ENCODE results near the gene ADM5. TPM values are rescaled to one million over a fixed set of nuclear protein-coding genes. Genes with fewer than 3 reads are reported as not detected.

The ADM5 gene
- polyA plus RNA-seq, 1 donor from 2014 or later: 7.2 TPM

GRCh38 chr19:49683814-49684250, 5.6 kb upstream of the ADM5 start:
- Histone ChIP-seq H3K27me3 (ENCODE audit: insufficient read depth, low read depth, low read length) (no peaks in the 10 kb centered on the region), H3K79me2 (replicated peaks; ENCODE audit: insufficient read depth, low read length) (peaks cover 21% of the 10 kb centered on the region), H3K4me2 (ENCODE audit: low read length) (no peak overlapping the region), H3K9me3 (ENCODE audit: low read length) (no peaks in the 10 kb centered on the region), H2AFZ (ENCODE audit: low read depth, low read length) (no peak overlapping the region), H3K36me3 (ENCODE audit: insufficient read depth, low read length) (no peaks in the 10 kb centered on the region), H3K9ac (ENCODE audit: low read length) (no peak overlapping the region), H3K4me3 (ENCODE audit: low read length) (no peak overlapping the region), H3K9me2 (ENCODE audit: insufficient read depth, low read length) (no peaks in the 10 kb centered on the region), H3K27ac (ENCODE audit: low read length) (no peak overlapping the region), H4K20me1 (ENCODE audit: insufficient read depth) (no peaks in the 10 kb centered on the region), H3F3A (ENCODE audit: insufficient read depth, low read length, poor library complexity, severe bottlenecking) (no peaks in the 10 kb centered on the region)
- no peak for TF ChIP-seq MXI1 (conservative IDR thresholded peaks at IDR 0.05; ENCODE audit: poor library complexity, severe bottlenecking)

- Histone ChIP-seq H2AFZ (ENCODE audit: low read depth, low read length) (no peak overlapping the region), H3K36me3 (ENCODE audit: insufficient read depth, low read length) (no peaks in the 10 kb centered on the region), H3F3A (ENCODE audit: insufficient read depth, low read length, poor library complexity, severe bottlenecking) (no peaks in the 10 kb centered on the region), H3K9ac (ENCODE audit: low read length) (no peak overlapping the region), H3K27ac (ENCODE audit: low read length) (no peak overlapping the region), H3K4me2 (ENCODE audit: low read length) (no peak overlapping the region), H3K9me3 (ENCODE audit: low read length) (no peaks in the 10 kb centered on the region), H3K9me2 (ENCODE audit: insufficient read depth, low read length) (no peaks in the 10 kb centered on the region), H3K4me3 (ENCODE audit: low read length) (no peak overlapping the region), H4K20me1 (ENCODE audit: insufficient read depth) (no peaks in the 10 kb centered on the region), H3K79me2 (replicated peaks; ENCODE audit: insufficient read depth, low read length) (peaks cover 16% of the 10 kb centered on the region), H3K27me3 (ENCODE audit: insufficient read depth, low read depth, low read length) (no peaks in the 10 kb centered on the region)
- TF ChIP-seq EP300 (conservative IDR thresholded peaks at IDR 0.05; ENCODE audit: poor library complexity, severe bottlenecking) (no peak), RAD21 (conservative IDR thresholded peaks at IDR 0.05) (no peak), POLR2AphosphoS5 (IDR thresholded peaks at IDR 0.05) (no peak), EZH2 (IDR thresholded peaks at IDR 0.05; ENCODE audit: borderline replicate concordance, insufficient read depth, low read length, poor library complexity, severe bottlenecking) (no peak), SMC3 (conservative IDR thresholded peaks at IDR 0.05; ENCODE audit: poor library complexity) (no peak), TAF1 (IDR thresholded peaks at IDR 0.05; ENCODE audit: low read depth) (no peak), MXI1 (conservative IDR thresholded peaks at IDR 0.05; ENCODE audit: poor library complexity, severe bottlenecking) (no peak), CTCF (IDR thresholded peaks at IDR 0.05; ENCODE audit: poor library complexity, severe bottlenecking) (no peak), REST (IDR thresholded peaks at IDR 0.05; ENCODE audit: borderline replicate concordance) (no peak)
Measured at GRCh38 chr19:49684251-49684982, 5.0 kb upstream of the ADM5 start.

Data from neural cell (in vitro differentiated cells).